NCI-H146 treated with DMSO at 0.1 percent for 48 hours (cell line): ENCODE measurements around the gene MIEF2.

Experiments
- DNase-seq: peaks from one replicate; lab custom pipeline; 2025; ENCODE audit not compliant: unreplicated experiment; lab: John Stamatoyannopoulos, UW

MIEF2 gene

DNA sequence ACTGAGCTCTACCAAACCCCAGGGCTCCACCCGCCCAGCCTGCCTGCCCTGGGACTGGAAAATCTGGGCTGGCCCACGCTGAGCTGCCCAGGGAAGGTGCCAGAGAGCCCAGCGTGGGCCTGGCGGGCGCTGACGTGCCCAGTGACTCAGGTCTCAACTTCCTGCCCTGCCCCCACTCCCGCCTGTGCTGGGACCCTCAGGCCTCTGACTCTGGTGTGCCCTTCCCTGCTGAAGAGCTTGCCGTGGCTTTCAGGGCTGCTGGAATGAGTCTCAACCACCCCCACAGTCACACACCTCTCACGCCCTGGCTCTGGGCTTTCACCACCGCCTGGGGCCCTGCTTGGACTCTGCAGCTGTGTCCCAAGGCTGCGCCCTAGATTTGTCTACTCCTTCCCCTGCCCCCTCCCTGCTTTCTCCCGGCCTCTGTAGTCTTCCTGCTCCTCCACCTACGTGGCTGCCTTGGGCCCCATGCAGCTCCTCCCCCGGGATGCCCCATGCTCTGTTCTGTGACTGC, 24.7 kb upstream of the MIEF2 start:
- no peak for DNase-seq

DNA sequence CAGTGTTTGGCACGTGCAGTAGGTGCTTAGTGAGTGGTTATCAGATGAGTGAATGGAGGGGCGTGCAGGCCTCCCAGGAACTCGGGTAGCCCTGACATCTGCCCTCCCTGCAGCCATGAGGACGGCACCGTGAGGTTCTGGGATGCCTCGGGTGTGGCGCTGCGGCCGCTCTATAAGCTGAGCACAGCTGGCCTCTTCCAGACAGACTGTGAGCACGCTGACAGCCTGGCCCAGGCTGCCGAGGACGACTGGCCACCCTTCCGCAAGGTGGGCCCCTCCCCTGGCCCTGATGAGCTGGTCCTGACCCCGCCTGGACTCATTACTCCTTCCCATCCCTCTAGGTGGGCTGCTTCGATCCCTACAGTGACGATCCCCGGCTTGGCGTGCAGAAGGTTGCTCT, 24.0 kb upstream of the MIEF2 start:
- DNase-seq = no peak

DNA sequence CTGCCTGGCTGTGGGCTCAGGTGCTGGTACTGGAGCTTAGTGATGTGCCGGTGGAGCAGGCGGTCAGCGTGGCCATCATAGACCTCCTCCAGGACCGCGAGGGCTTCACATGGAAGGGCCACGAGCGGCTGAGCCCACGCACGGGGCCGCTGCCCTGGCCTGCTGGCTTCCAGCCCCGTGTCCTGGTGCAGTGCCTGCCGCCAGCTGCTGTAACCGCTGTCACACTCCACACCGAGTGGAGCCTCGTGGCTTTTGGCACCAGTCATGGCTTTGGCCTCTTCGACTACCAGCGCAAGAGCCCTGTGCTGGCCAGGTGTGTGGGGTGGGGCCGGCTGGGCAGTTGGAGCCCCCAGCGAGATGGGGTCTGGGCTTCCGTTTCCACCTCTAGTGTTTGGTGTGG, 23.0 kb upstream of the MIEF2 start:
- no peak for DNase-seq

DNA sequence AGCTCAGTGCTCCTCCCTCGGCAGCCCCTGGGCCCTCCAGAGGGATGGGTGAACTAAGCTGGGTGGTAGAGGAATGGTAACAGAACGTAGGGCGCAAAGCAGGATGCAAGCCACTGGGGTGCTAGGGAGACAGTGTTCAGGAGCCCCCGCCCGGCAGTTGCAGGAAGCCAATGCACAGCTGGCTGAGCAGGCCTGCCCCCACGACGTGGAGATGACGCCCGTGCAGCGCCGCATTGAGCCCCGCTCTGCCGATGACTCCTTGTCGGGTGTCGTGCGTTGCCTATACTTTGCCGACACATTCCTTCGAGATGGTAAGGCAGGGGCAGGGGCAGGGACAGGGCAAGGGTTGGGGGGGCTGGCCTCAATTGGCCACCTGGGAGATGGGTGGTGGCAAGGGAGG, 22.2 kb upstream of the MIEF2 start:
- DNase-seq = no peak

DNA sequence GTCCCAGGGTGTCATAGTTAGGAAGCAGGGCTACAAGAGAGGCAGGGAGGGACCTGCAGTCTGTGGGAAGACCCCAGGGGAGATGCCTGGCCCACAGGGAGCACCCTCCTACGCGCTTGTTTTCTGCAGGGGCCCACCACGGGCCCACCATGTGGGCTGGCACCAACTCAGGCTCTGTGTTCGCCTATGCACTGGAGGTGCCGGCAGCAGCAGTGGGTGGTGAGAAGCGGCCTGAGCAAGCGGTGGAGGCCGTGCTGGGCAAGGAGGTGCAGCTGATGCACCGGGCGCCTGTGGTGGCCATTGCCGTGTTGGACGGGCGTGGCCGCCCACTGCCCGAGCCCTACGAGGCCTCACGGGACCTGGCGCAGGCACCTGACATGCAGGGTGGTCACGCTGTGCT, 20.0 kb upstream of the MIEF2 start:
- no peak for DNase-seq

DNA sequence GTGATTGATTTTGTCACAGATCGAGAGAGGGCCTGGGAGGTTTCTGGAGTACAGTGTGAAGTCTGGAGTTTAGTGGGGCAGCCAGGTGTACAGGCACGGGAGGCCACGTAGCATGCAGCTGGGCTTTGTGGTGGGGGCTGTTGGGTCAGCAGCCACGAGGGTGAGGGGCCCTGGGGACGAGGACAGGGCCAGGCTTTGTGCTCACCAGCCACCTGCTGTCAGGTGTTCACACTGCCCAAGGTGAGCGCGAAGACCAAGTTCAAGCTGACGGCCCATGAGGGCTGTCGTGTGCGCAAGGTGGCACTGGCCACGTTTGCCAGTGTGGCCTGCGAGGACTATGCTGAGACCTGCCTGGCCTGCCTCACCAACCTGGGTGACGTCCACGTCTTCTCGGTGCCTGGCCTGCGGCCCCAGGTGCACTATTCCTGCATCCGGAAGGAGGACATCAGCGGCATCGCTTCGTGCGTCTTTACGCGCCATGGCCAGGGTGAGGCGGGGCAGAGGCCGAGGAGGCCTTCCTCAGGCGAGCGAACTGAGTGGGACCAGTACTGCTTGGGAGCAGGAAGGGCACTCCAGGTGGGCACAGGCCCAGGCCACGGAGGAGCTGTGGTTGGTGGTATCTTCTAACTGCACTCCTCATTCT, 19.1 kb upstream of the MIEF2 start:
- no peak for DNase-seq

DNA sequence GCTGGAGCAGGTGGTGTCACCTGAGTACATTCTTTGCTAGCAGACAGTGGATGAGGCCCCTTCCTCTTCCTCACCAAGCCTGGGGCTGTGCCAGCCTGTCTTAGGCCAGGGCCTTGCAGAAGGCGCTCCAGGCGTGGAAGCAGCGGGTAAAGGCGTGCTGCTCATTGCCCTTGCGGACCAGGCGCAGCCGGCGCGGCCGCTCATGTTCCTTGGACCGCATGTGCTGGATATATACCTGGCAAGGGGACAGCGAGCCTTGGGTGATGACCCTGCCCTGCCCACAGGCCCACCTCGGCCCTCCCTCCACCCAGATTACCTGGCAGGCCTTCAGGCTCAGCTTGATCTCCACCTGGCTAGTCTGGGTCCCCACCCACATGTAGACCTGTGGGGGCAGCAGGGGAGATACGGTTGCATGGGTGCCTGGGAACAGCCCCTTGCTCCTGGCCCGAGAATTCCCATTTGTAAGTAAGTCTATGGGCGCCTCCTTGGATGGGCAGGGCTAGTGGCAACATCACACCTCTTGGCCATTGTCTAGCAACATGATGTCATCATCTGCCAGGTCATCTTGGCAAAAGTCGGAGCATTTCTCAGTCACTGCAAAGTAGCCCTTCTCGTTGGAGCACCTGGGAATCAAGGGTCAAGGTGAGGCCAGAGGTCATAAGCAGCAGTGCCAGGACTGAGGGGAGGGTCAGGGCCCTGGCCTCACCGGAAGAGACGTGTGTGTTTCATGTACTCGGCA, 15.3 kb upstream of the MIEF2 start:
- DNase-seq = no peak

DNA sequence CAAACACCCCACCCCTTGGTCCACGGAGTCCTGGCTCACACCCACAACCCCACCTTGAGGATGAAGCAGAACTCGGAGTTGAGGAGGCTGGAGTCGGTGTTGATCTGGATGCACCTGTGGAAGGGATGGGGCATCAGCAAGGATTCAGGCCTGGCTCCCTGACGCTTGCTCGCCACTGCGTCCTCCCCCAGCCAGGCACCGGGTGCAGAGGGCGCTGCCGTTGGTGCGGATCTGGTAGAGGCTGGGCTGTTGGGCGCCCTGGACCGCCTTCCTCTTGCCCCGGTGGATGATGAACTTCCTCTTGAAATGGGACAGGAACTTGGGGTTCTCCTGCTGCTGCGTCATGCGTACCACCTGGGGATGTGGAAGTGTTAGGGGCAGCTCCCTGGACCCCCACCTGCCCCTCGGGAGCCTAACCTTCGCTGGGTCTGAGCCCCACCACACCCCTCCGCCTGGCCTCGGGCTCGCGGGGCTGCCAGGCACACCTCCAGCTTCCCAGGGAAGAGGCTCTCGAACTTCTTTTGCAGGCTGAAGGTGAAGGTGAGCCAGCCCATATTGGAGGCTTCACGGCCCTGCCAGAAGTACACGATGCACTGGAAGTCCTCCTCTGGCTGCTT, 14.2 kb upstream of the MIEF2 start:
- DNase-seq = no peak

DNA sequence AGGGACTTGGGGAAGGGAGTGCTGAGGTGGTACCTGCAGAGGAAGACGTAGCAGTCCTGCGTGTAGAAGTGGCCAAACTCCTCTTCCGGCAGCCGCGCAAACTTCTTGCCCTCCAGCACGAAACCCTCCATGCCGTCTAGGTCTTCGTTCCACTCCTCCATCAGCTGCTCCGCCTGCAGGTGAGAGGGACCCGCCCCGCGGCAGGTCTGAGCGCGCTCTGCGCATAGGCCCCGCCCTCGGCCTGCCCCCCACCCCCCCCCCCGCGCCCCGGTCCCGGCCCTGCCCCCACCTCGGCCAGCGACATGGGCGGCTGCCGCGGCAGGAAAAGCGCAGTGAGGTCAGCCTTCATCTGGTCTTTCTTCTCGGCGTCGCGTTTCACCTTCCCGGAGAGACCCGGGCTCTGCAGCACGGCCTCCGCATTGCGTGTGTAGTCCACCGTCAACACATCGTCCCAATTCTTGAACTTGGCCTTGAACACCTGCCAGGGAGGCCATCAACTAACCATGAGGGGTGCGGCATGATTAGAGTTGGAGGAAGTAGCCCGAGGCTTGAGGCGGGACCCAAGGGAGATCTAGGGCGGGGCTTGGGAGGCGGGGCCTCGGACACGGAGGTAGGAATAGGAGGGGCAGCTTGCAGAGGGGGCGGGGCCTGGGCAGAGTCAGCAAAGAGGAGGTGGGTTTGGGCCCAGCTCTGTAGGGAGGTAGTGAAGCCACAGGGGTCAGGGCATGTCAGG, 13.4 kb upstream of the MIEF2 start:
- DNase-seq = no peak

DNA sequence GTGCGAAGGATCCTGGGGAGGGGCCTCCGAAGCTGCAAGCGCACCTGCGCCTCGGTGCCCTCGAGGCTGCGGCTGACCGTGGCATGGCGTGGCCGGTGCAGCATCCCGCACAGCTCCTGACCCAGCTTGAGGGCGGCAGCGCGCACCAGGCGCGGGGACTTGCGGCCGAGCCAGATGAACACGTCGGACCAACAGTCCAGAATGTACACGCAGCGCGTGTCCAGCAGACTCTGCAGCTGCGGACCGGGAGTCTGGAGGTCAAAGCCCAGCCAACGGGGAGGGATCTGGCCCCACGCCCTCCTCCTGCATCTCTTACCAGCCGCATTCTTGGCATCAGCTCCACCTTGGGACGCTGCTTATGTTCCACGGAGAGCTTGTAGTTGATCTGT, 12.9 kb upstream of the MIEF2 start:
- DNase-seq = no peak

DNA sequence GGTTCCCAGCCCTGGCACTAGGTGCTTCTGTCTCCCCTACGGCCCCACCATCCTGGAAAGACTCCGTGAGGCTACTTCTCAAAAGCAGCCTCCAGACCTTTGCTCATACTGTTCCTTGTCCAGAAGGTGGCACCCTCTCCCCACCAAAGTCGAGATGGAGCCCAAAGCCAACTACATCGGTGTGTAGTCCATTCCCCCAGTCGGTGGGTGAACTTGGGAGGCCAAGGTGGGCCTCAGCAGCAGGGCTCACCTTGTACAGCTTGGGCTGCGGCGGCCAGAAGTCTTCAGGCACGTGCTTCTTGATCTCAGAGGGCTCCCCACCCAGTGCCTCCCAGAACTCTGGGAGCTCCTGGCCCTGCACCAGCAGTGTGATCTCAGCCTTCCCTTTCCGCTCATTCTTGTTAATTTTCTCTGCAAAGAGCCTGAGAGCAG, 12.1 kb upstream of the MIEF2 start:
- DNase-seq = peak; percentile 28

DNA sequence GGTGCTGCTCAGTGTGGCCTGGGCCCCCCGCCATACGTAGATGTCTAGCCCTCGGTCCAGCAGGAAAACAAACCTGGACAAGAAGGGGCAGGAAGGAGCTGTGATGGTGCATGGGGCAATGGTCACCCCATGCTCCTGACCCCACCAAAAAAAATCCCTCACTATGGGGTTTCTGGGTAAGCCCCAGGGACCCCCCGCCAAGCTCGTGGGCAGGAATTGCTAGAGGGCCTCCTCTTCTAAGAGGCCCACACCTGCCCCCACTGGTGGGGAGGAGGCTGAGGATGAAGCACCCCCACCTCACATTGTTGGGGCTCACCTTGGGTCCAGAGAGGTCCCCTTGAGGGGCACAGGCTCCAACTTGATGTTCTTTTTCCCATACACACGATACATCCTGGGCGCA, 11.7 kb upstream of the MIEF2 start:
- DNase-seq = no peak

DNA sequence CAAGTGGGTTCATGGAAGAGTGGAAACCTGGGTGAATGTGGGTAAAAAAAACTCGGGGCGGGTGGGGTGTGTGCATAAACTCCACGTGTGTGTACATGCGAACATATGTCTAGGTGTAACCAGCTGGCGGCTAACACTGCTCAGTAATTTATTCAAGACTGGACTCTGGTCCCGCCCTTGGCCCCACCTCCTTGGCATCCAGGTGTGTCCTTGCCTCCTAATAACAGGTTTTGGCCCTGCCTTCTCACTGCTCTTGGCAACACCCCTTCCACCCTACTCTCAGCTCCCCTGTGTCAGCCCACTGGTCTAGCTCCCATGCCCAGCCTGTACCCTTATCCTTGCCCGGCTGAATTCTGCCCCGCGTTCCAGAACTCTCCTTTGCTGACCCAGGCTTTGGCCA, 10.2 kb upstream of the MIEF2 start:
- peak; percentile 23 for DNase-seq

DNA sequence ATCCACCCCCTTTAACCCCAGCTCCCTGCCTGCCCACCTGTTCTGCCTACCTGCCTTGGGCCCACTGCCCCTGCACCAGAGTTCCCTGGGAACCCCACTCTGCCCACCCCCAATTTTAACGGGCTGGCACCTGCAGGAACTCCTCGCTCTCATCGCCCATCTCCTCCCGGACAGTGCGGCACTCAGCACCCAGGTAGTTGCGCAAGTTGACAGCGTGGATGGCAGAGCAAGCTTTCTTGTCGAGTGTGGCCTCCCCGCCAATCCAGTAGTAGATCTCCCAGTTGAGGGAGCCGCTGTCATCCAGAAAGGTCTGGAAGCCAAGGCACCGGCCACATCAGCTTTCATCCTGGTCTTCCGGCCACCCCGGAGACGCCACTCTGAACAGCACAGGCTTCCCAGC, 9.8 kb upstream of the MIEF2 start:
- no peak for DNase-seq

DNA sequence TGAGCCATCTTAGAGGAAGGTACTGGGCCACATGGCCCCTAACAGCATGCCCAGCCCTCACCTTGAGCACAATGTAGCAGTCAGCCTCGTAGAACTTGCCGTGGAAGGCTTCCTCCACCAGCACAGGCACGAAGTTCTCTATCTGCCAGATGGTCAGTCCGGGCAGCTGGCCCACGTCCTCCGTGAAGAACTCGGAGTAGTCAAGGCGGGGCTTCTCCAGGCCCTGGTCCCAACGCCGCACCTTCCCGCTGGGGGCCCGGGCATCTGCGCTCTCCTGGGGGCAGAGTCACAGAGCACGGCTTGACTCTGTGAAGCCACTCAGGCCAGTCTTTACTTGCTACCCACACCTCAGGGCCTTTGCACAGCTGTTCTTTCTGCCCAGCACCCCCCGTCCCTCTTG, 9.3 kb upstream of the MIEF2 start:
- no peak for DNase-seq

DNA sequence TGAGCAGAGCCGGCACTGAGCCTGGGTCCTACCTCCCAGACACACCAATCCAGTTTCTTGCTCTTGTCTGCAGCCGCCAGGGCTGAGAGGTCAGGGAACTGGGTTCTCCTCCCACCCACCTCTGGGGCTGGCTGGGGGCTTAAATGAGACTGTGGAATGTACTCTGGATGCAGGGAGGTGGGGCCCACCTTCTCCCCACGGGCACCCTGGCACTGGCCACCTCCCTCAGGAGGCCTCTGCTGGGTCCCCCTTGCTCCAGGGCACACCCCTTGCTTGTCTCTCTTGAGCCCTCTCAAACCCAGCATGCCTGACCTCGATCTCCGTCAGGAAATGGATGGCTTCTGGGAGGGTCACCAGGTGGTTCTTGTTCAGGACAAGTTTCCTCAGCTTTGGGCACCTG, 8.3 kb upstream of the MIEF2 start:
- DNase-seq = no peak

DNA sequence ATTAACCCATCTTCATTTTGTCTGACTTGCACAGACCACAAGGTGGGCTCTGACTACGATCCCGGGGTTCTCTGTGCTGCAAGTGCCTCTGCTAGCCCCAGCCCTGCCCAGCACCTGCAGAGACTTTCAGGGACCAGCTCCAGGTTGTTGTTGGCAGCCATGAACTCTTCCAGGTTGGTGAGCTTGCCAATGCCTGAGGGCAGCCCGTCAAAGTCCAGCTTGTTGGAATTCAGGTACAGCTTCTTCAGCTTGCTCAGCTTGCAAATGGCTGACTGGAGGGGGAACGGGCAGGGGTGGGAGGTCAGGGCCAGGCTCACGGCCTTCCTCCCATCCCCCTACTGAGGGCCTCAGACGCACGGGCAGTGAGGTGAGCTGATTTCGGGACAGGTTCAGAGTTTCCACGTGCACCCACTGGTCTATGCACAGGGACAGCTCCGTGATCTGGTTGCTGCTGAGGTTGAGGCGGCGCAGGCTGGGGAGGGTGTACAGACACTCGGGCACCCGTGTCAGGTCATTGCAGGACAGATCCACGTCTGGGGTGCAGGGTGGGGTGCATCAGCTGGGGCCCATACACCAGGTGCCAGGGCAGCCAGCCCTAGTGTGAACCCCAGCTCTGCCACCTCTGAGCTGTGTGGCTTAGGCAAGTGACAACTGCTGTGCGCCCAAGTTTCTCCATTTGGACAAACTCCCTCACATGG, 7.1 kb upstream of the MIEF2 start:
- no peak for DNase-seq

DNA sequence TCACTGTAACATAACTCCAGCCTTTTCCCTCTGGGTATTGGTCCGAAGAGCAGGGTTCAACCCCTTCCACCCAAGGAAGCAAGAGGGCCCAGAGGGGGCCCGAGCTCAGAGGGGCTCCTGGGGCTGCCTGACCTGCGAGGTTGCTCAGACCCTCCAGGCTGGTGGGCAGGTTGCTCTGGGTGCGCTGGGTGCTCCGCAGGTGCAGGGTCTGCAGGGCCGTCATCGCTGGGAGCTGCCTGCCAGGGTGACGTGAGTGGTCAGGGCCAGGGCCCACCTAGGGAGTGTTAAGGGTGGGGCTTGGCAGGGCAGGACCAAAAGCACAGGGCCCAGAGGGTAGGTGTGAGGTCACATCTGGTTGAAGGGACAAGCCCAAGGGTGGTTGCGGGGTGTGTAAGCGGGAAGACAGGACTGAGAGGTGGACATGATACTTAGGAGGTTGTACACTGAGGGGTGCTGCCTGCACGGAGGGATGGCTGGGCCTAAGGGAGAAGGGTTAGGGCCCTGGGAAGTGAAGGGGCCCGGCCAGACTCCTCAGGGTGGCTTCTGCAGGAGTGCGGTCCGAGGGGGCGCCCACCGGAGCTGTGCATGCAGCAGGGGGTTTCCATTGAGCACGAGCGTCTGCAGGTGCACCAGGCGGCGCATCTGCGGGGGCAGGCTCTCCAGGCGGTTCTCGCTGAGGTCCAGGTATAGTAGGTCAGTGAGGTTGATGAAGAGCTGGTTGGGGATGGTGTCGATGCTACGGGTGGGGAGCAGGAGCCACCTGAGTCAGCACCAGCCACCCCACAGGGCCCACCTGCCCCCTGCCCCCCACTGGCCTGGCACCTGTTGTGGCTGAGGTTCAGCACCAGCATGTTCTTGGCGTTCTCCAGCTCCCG, 6.3 kb upstream of the MIEF2 start:
- DNase-seq = no peak

DNA sequence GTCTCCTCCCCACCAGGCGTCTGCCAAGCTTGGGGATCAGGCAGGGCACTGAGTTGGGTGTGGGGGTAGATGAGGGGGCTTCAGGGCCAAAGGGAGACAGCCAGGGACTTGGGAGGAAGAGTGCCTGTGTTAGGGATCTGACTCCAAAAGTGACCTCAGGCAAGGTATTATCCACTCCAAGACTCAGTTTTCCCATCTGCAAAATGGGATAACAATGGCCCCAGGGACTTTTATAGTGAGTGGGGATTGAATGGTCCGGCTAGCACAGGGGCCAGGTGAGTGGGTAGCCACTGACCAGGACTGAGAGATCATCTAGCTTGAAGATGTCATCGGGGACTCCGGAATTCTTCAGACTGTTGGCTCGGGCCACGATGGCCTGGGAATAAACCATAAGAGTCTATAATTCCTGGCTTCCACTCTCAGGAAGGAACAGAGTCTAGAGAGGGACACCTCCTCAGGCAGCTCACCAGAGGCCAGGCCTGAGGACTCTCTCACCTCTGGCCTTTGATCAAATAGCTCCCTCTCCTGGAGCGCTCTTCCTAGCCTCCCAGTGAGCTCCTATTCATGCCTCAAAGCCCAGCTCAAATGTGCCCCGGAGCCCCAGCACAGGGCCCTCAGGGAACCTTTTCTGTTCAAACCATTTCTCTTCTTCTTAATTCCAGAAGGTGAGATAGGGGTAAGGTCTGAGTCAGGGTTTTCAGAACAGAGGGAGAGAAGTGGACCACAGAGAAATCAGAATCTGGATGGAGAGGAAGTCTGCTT, 5.4 kb upstream of the MIEF2 start:
- DNase-seq = no peak
